GM12891 (cell line): ENCODE measurements around the gene SRCAP.
A peak's percentile ranks its signal among the peaks of the same experiment; 100 is the strongest.

Experiments used
- DNase-seq: peaks from one replicate; pipeline ENCODE4 v3.0.0; 2011; ENCODE audit warnings: low spot score; ENCODE audit not compliant: insufficient read length
- FAIRE-seq: peaks from 2 replicates; lab custom pipeline; 2011; peaks lifted over from hg19 to GRCh38; lab: Jason Lieb, UNC
- PAX5 ChIP-seq: IDR thresholded peaks from 2 replicates; pipeline ENCODE4 v1.6.1; 2011; ENCODE audit warnings: low read length, moderate library complexity, mild to moderate bottlenecking; ENCODE audit not compliant: insufficient read depth, severe bottlenecking
- POLR2A ChIP-seq: IDR thresholded peaks from 2 replicates; pipeline ENCODE4 v1.6.1; 2011; ENCODE audit warnings: low read depth, low read length, control low read depth
- POLR2AphosphoS5 ChIP-seq: IDR thresholded peaks from 2 replicates; pipeline ENCODE4 v1.6.1; 2011; ENCODE audit warnings: low read depth, low read length, control low read depth
- POU2F2 ChIP-seq: IDR thresholded peaks from 2 replicates; pipeline ENCODE4 v1.6.1; 2011; ENCODE audit warnings: low read depth, mild to moderate bottlenecking, control low read depth, low read length, moderate library complexity
- SPI1 ChIP-seq: IDR thresholded peaks from 2 replicates; pipeline ENCODE4 v1.6.1; 2011; ENCODE audit warnings: low read depth, low read length, control low read depth
- TAF1 ChIP-seq: IDR thresholded peaks from 2 replicates; pipeline ENCODE4 v1.6.1; 2011; ENCODE audit warnings: low read depth, low read length, control low read depth

The SRCAP gene

GRCh38 chr16:30745082-30745481 lies 46.1 kb downstream of the SRCAP start:
- FAIRE-seq (no peak), DNase-seq (no peak)
- TF ChIP-seq POLR2A (no peak), TAF1 (no peak), POU2F2 (no peak), POLR2AphosphoS5 (no peak), PAX5 (no peak)

DNA sequence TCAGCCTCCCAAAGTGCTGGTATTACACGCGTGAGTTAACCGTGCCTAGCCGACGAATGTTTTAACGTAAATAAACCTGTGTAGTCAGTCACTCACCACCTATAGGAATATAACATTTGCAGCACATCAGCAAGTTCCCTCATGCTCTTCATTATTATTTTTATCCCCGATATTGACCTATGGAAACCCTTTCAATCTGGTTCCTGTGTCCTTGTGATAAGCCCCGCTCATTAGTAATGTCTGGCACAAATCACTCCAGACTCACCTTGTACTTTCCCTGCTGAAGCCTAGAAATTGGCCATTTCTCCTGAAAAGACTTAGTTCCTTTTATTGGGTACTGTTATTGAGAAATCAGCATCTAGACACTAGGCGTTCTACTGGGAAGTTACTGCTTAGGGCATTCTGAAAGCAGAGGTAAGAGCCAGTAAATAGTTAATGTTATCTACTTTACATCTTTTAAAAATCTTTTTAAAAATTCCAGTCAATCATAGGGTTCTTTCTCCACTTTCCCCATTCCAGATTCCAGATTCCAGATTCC lies 47.7 kb downstream of the SRCAP start:
- FAIRE-seq (no peak), DNase-seq (no peak)
- TF ChIP-seq POLR2AphosphoS5, result no peak
- no peak for TF ChIP-seq POLR2A
- no peak for TF ChIP-seq SPI1
- no peak for TF ChIP-seq POU2F2
- no peak for TF ChIP-seq TAF1
- TF ChIP-seq PAX5, result no peak

- FAIRE-seq (no peak), DNase-seq (no peak)
- TF ChIP-seq POU2F2 (no peak), POLR2AphosphoS5 (no peak), PAX5 (no peak), POLR2A (no peak), SPI1 (no peak), TAF1 (no peak)
Observed at GRCh38 chr16:30747331-30747730, 48.4 kb downstream of the SRCAP start.

- TF ChIP-seq POLR2A (peak; percentile 94), SPI1 (no peak), PAX5 (no peak), POU2F2 (peak; percentile 55; the same call in 1 of the 2 replicates), POLR2AphosphoS5 (peak; percentile 96), TAF1 (peak; percentile 95)
- DNase-seq (peak; percentile 98), FAIRE-seq (peak; percentile 98)
Observed at GRCh38 chr16:30747799-30748633, 49.0 kb downstream of the SRCAP start, which contains the start of gene PHKG2. TSS of gene PHKG2 (plus strand) at chr16:30748425. CDS start at chr16:30748821, 396 bp downstream.

- FAIRE-seq (no peak), DNase-seq (peak; percentile 61)
- TF ChIP-seq SPI1 (no peak), POU2F2 (no peak), TAF1 (no peak), POLR2A (no peak), POLR2AphosphoS5 (no peak), PAX5 (no peak)
Observed at GRCh38 chr16:30748634-30749445, 49.9 kb downstream of the SRCAP start.

- TF ChIP-seq SPI1 (no peak), POLR2AphosphoS5 (no peak), POLR2A (no peak), PAX5 (no peak)
- FAIRE-seq, result no peak
- no peak for DNase-seq
Observed at GRCh38 chr16:30750201-30750600, 51.2 kb downstream of the SRCAP start.

- FAIRE-seq (no peak), DNase-seq (no peak)
- TF ChIP-seq PAX5 (no peak), POLR2AphosphoS5 (no peak), TAF1 (no peak), POU2F2 (no peak), SPI1 (no peak), POLR2A (no peak)
Observed at GRCh38 chr16:30750876-30751465, 52.0 kb downstream of the SRCAP start.

DNA sequence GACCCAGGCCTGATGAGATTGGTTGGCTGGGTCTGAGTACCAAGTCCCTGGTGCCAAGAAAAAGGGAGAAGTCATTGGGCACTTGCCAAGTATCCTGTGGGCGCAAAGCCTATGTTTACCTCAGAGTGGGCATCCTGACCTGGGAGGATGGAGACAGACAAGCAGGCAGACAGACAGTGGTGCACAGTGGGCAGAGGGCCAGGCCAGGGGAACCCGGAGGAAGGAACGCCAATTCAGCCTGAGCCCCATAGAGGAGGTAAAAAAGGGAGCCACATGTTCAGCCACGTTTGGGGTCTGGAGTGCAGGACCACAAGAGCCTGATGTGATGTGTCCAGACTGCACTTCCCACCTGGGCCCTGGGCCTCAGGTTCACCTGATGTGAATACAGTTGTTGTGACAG lies 54.6 kb downstream of the SRCAP start:
- TF ChIP-seq PAX5 (no peak), POLR2AphosphoS5 (no peak), SPI1 (no peak), POU2F2 (no peak), POLR2A (no peak), TAF1 (no peak)
- FAIRE-seq (no peak), DNase-seq (no peak)
